GM12878 (cell line): ENCODE measurements around the gene CDH4. TPM values are rescaled to one million over a fixed set of nuclear protein-coding genes. Genes with fewer than 3 reads are reported as not detected.

Experiments
- ATAC-seq: fragments of 200-7000 bp; cut with Tn5 transposase; 3 replicates; pipeline ENCODE4 v1.9.1; 2020; ENCODE audit warnings: mild to moderate bottlenecking, moderate library complexity
- BruUV-seq: library from RNA; stranded (reverse); fragments of 400-500 nt; replicated peaks from 2 replicates; lab custom pipeline; 2021; lab: Mats Ljungman, UMichigan
- CTCF ChIA-PET: fragments of 300-600 bp; sonication (Branson Sonifier 250); formaldehyde crosslinking; extraction: SDS; loops from one replicate; lab custom pipeline; 2021; ENCODE audit warnings: inconsistent platforms; lab: Yijun Ruan, JAX
- POLR2A ChIA-PET: fragments of 350-600 bp; formaldehyde crosslinking; extraction: SDS; loops from one replicate; lab custom pipeline; 2021; ENCODE audit warnings: inconsistent platforms; lab: Charles Lee
- RAD21 ChIA-PET: fragments of 300-600 bp; sonication (Branson Sonifier 250); formaldehyde crosslinking; loops from one replicate; lab custom pipeline; 2023; ENCODE audit warnings: antibody characterized with exemption; ENCODE audit not compliant: unreplicated experiment; lab: Charles Lee
- SMC1A ChIA-PET: fragments of 300-600 bp; sonication (Branson Sonifier 250); formaldehyde crosslinking; loops from one replicate; lab custom pipeline; 2023; ENCODE audit not compliant: unreplicated experiment, uncharacterized antibody; lab: Charles Lee
- DNase-seq: peaks from one replicate; pipeline ENCODE4 v3.0.0-alpha.2; 2011; ENCODE audit warnings: low read depth, low spot score
- FAIRE-seq: peaks from 3 replicates; lab custom pipeline; 2011; peaks lifted over from hg19 to GRCh38; lab: Jason Lieb, UNC
- H2AFZ ChIP-seq: 2 replicates; pipeline ENCODE4 v1.6.0; 2011; ENCODE audit warnings: low read depth, low read length, control low read depth; ENCODE audit not compliant: control insufficient read depth
- H3K27ac ChIP-seq: 2 replicates; pipeline ENCODE4 v1.5.1; 2011; ENCODE audit warnings: control low read depth; ENCODE audit not compliant: control insufficient read depth, insufficient read depth
- H3K27me3 ChIP-seq, 2 experiments: replicated peaks in 1 of 2; 2 replicates each; pipeline versions ENCODE4 v1.6.0 to v1.6.1; 2011; ENCODE audit warnings: low read length in 1 of 2; ENCODE audit not compliant: control insufficient read depth in 2 of 2, insufficient read depth in 2 of 2
- H3K36me3 ChIP-seq, 2 experiments: 2 replicates each; pipeline ENCODE4 v1.5.1; 2011; ENCODE audit warnings: low read length in 1 of 2; ENCODE audit not compliant: control insufficient read depth in 2 of 2, insufficient read depth in 2 of 2
- H3K4me1 ChIP-seq: 2 replicates; pipeline ENCODE4 v1.6.1; 2011; ENCODE audit warnings: mild to moderate bottlenecking, low read length, moderate library complexity, mixed read lengths; ENCODE audit not compliant: control insufficient read depth, insufficient read depth
- H3K4me2 ChIP-seq: 2 replicates; pipeline ENCODE4 v1.6.0; 2011; ENCODE audit warnings: control low read depth; ENCODE audit not compliant: control insufficient read depth, insufficient read depth
- H3K4me3 ChIP-seq: fragments of 200-600 bp; sonication (generic); 2 replicates; pipeline ENCODE4 v1.5.1; 2016
- H3K79me2 ChIP-seq: 2 replicates; pipeline ENCODE4 v1.6.0; 2011; ENCODE audit warnings: low read length; ENCODE audit not compliant: control insufficient read depth, insufficient read depth
- H3K9ac ChIP-seq: 2 replicates; pipeline ENCODE4 v1.8.0; 2011; ENCODE audit warnings: low read length, control low read depth, mixed read lengths; ENCODE audit not compliant: control insufficient read depth, insufficient read depth
- H3K9me3 ChIP-seq: replicated peaks from 3 replicates; pipeline ENCODE4 v1.5.1; 2011; ENCODE audit warnings: mild to moderate bottlenecking, low read length; ENCODE audit not compliant: control insufficient read depth, insufficient read depth
- H4K20me1 ChIP-seq: 2 replicates; pipeline ENCODE4 v1.6.0; 2011; ENCODE audit not compliant: control insufficient read depth, insufficient read depth
- ASH2L ChIP-seq: fragments of 300-600, 200-600 bp; sonication (generic); IDR thresholded peaks from 2 replicates; pipeline ENCODE4 v1.6.1; 2017; ENCODE audit warnings: low read depth, mild to moderate bottlenecking, borderline replicate concordance
- DPF2 ChIP-seq: fragments of 450-650 bp; IDR thresholded peaks from 2 replicates; pipeline ENCODE4 v1.6.1; 2017; ENCODE audit warnings: mild to moderate bottlenecking
- EP300 ChIP-seq, 2 experiments: fragments of 150-350 bp in 1 of 2; IDR thresholded peaks; 2 replicates each; pipeline ENCODE4 v1.6.1; 2011 to 2012; ENCODE audit warnings: low read depth in 2 of 2, low read length in 2 of 2, borderline replicate concordance in 1 of 2, improper control_type of control experiment in 1 of 2, inconsistent platforms in 1 of 2; ENCODE audit not compliant: control insufficient read depth in 1 of 2
- ETV6 ChIP-seq, 2 experiments: fragments of 450-650 bp in 1 of 2; IDR thresholded peaks in 1 of 2; conservative IDR thresholded peaks in 1 of 2; 2 replicates each; pipeline ENCODE4 v1.6.1; 2014; ENCODE audit warnings: antibody characterized with exemption in 1 of 2, borderline replicate concordance in 1 of 2, low read depth in 1 of 2, mild to moderate bottlenecking in 1 of 2, moderate library complexity in 1 of 2
- GABPA ChIP-seq: IDR thresholded peaks from 2 replicates; pipeline ENCODE4 v1.6.1; 2014; ENCODE audit warnings: antibody characterized with exemption, low read depth, mild to moderate bottlenecking, inconsistent platforms
- HDGF ChIP-seq: fragments of 450-650 bp; IDR thresholded peaks from 2 replicates; pipeline ENCODE4 v1.6.1; 2016; ENCODE audit warnings: antibody characterized with exemption
- IRF4 ChIP-seq: IDR thresholded peaks from 2 replicates; pipeline ENCODE4 v1.6.1; 2011; ENCODE audit warnings: low read depth, low read length
- MLLT1 ChIP-seq: fragments of 450-650 bp; IDR thresholded peaks from 2 replicates; pipeline ENCODE4 v1.6.1; 2016; ENCODE audit warnings: mild to moderate bottlenecking
- MXI1 ChIP-seq: fragments of 150-350 bp; IDR thresholded peaks from 2 replicates; pipeline ENCODE4 v1.6.1; 2011; ENCODE audit warnings: low read depth, mild to moderate bottlenecking, inconsistent platforms, low read length, improper control_type of control experiment
- NFXL1 ChIP-seq: fragments of 450-650 bp; IDR thresholded peaks from 2 replicates; pipeline ENCODE4 v1.6.1; 2017; ENCODE audit warnings: antibody characterized with exemption, mild to moderate bottlenecking, borderline replicate concordance
- NFYA ChIP-seq: IDR thresholded peaks from 2 replicates; pipeline ENCODE4 v1.6.1; 2011; ENCODE audit warnings: low read depth, mild to moderate bottlenecking, low read length, improper control_type of control experiment, borderline replicate concordance
- RAD21 ChIP-seq: IDR thresholded peaks from 2 replicates; pipeline ENCODE4 v1.6.1; 2011; ENCODE audit warnings: mild to moderate bottlenecking, low read depth, low read length, moderate library complexity; ENCODE audit not compliant: insufficient read depth
- RBBP5 ChIP-seq: fragments of 200-600 bp; sonication (generic); conservative IDR thresholded peaks from 2 replicates; pipeline ENCODE4 v1.6.1; 2016
- WGBS: methylation state at CpG from one replicate; pipeline ENCODE4 v1.1.6; 2016; ENCODE audit warnings: low lambda C conversion rate; ENCODE audit not compliant: insufficient replicate concordance, insufficient coverage; ENCODE audit errors: missing lambda C conversion rate; 5-methylcytosine and 5-hydroxymethylcytosine counted together
- in situ Hi-C: fragments of 300-500 bp; cut with MboI; formaldehyde crosslinking; loops from 9 replicates; pipeline ENCODE4 v1.14.3; 2018; ENCODE audit warnings: mixed read lengths
- intact Hi-C: fragments of 100-400 bp; cut with micrococcal nuclease; formaldehyde crosslinking; loops from one replicate; pipeline ENCODE4 v1.14.2; 2022; ENCODE audit not compliant: unreplicated experiment
- polyA plus RNA-seq, 11 experiments: library from polyadenylated mRNA; depleted of rRNA in 4 of 11; unstranded in 6 of 11; stranded (reverse) in 5 of 11; fragments of >200 nt; fragmentation: Nextera tagmentation in 4 of 11; fragmentation: Illumina TruSeq in 1 of 11; extraction: Ambion mirVana in 4 of 11; extraction: Trizol in 1 of 11; gene quantifications; 1 replicate in 1 of 11; 2 replicates in 10 of 11; pipeline versions ENCODE4 v1.2.1 to v1.2.3, GENCODE V29; 2011 to 2016; ENCODE audit warnings: inconsistent platforms in 2 of 11, missing spikeins in 2 of 11, low read depth in 1 of 11
- total RNA-seq, 4 experiments: library from RNA; depleted of rRNA in 3 of 4; stranded (reverse); fragments of >200 nt in 3 of 4; fragmentation: Illumina TruSeq in 1 of 4; extraction: Trizol in 1 of 4; gene quantifications; 2 replicates each; pipeline versions ENCODE4 v1.2.1 to v1.2.3, GENCODE V29; 2013 to 2021

Gene CDH4
- total and polyA plus RNA-seq, 10 of the 15 experiments (the other 5 are each of a cell fraction or from before 2014, with no cell fraction given) = not detected

- no TSS peak for BruUV-seq
- 27% methylated on average over 10 of the region's 10 CpGs for WGBS
- no peak for TF ChIP-seq NFXL1
- no peak for TF ChIP-seq GABPA
- no peak for TF ChIP-seq MXI1
- TF ChIP-seq ETV6 (conservative IDR thresholded peaks at IDR 0.05 in 1 of 2, IDR thresholded peaks at IDR 0.05 in 1 of 2; ENCODE audit: borderline replicate concordance in 1 of 2, low read depth in 1 of 2) = no peak
- Histone ChIP-seq H3K27me3 (no peaks in the 10 kb centered on the region), H2AFZ (no peak overlapping the region), H4K20me1 (no peaks in the 10 kb centered on the region), H3K4me1 (no peaks in the 10 kb centered on the region), H3K9me3 (no peaks in the 10 kb centered on the region; the same call in 2 of the 3 replicates), H3K9ac (no peak overlapping the region), H3K36me3 (no peaks in the 10 kb centered on the region), H3K79me2 (no peaks in the 10 kb centered on the region), H3K4me2 (no peak overlapping the region), H3K4me3 (no peak overlapping the region), H3K27ac (no peak overlapping the region)
- ATAC-seq = no peak
- intact Hi-C loops = no loop called here
- ChIA-PET SMC1A (no interaction called here), RAD21 (no interaction called here), CTCF (no interaction called here), POLR2A (no interaction called here)
- in situ Hi-C loops = loop anchor here (25.0 kb wide), 1 partner anchor 338 kb away; no protein-coding TSS in a partner anchor
- no peak for FAIRE-seq
- no peak for DNase-seq
Measured at GRCh38 chr20:61300709-61301108, 48.6 kb downstream of the CDH4 start.

GRCh38 chr20:61301711-61302525 lies 49.9 kb downstream of the CDH4 start:
- H3K4me1 ChIP-seq = no peaks in the 10 kb centered on the region
- TF ChIP-seq HDGF (no peak), DPF2 (no peak), ASH2L (no peak), RBBP5 (no peak), MLLT1 (no peak), MXI1 (no peak), EP300 (IDR thresholded peaks at IDR 0.05; ENCODE audit: borderline replicate concordance in 1 of 2, control insufficient read depth in 1 of 2, low read depth in 2 of 2, low read length in 2 of 2) (no peak), NFYA (no peak), RAD21 (no peak), IRF4 (no peak)
- no peaks in the 10 kb centered on the region for H3K27me3 ChIP-seq
- ChIA-PET RAD21 (no interaction called here), CTCF (no interaction called here), POLR2A (no interaction called here), SMC1A (no interaction called here)
- H3K36me3 ChIP-seq = no peaks in the 10 kb centered on the region
- DNase-seq (no peak), FAIRE-seq (no peak), ATAC-seq (no peak)
- no peak overlapping the region for H2AFZ ChIP-seq
- no peak overlapping the region for H3K4me3 ChIP-seq
- in situ Hi-C loops (loop anchor here (25.0 kb wide), 1 partner anchor 340 kb away; no protein-coding TSS in a partner anchor), intact Hi-C loops (no loop called here)
- WGBS = 33% methylated on average over 21 of the region's 21 CpGs
- no peaks in the 10 kb centered on the region; the same call in 2 of the 3 replicates for H3K9me3 ChIP-seq
- no peak overlapping the region for H3K27ac ChIP-seq
- no peak overlapping the region for H3K4me2 ChIP-seq
- H3K79me2 ChIP-seq = no peaks in the 10 kb centered on the region
- no TSS peak for BruUV-seq
- H4K20me1 ChIP-seq = no peaks in the 10 kb centered on the region
- no peak overlapping the region for H3K9ac ChIP-seq
